ENCODE results near the gene HDLBP.
A peak's percentile ranks its signal among the peaks of the same experiment; 100 is the strongest.

The HDLBP gene, protein sequence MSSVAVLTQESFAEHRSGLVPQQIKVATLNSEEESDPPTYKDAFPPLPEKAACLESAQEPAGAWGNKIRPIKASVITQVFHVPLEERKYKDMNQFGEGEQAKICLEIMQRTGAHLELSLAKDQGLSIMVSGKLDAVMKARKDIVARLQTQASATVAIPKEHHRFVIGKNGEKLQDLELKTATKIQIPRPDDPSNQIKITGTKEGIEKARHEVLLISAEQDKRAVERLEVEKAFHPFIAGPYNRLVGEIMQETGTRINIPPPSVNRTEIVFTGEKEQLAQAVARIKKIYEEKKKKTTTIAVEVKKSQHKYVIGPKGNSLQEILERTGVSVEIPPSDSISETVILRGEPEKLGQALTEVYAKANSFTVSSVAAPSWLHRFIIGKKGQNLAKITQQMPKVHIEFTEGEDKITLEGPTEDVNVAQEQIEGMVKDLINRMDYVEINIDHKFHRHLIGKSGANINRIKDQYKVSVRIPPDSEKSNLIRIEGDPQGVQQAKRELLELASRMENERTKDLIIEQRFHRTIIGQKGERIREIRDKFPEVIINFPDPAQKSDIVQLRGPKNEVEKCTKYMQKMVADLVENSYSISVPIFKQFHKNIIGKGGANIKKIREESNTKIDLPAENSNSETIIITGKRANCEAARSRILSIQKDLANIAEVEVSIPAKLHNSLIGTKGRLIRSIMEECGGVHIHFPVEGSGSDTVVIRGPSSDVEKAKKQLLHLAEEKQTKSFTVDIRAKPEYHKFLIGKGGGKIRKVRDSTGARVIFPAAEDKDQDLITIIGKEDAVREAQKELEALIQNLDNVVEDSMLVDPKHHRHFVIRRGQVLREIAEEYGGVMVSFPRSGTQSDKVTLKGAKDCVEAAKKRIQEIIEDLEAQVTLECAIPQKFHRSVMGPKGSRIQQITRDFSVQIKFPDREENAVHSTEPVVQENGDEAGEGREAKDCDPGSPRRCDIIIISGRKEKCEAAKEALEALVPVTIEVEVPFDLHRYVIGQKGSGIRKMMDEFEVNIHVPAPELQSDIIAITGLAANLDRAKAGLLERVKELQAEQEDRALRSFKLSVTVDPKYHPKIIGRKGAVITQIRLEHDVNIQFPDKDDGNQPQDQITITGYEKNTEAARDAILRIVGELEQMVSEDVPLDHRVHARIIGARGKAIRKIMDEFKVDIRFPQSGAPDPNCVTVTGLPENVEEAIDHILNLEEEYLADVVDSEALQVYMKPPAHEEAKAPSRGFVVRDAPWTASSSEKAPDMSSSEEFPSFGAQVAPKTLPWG (N-terminal part only)

GRCh38 chr2:241315093-241315878 lies at the start of gene HDLBP:
Gene HDLBP (minus strand): TSS chr2:241315672. CDS start chr2:241266869, 48,803 bp downstream.
- DNase-seq: peak; percentile 96

- DNase-seq: no peak
These were observed 49.3 kb upstream of the HDLBP start for GRCh38 chr2:241364781-241365180.

GRCh38 chr2:241363426-241363825 lies 48.0 kb upstream of the HDLBP start:
- DNase-seq: no peak

GRCh38 chr2:241359481-241360045 lies 44.1 kb upstream of the HDLBP start:
- DNase-seq: no peak

- no peak for DNase-seq
These were observed 43.0 kb upstream of the HDLBP start for GRCh38 chr2:241358470-241358869.

DNA sequence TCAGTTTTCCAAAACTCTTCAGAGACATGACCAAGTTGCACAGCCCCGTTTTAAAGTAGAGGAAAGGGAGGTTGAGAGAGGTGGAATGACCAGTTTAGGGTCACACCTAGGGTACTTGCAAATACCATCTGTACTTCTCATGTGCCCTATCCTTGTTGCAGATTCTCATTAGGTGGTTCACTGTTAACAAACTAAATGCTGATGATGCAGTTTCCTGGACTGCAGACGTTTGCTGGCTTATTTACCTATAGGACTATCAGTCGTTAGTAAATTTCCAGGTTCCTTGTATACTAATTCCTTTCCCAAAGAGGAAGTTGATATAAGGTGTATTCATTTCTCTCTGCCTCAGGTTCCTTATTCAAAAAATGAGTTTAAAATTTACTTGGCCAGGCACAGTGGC lies 42.1 kb upstream of the HDLBP start:
- DNase-seq: no peak

DNA sequence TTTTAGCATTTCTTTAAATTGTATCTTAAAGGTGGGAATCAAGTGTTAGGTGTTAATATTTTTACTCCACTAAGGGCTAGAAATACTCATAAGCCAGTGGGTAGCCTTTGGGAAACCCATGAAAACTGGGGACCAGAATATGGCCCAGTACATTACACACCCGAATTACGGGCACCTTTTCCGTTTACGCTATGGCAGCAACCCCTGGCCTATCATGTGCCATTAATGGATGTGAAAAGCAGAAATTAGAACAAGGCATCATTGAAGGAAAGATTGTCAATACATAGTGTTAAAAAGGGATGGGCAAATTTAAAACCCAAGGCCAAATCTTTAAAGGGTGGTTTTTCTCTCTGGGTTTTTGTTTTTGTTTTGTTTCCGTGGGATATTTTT lies 41.4 kb upstream of the HDLBP start:
- DNase-seq: no peak

DNA sequence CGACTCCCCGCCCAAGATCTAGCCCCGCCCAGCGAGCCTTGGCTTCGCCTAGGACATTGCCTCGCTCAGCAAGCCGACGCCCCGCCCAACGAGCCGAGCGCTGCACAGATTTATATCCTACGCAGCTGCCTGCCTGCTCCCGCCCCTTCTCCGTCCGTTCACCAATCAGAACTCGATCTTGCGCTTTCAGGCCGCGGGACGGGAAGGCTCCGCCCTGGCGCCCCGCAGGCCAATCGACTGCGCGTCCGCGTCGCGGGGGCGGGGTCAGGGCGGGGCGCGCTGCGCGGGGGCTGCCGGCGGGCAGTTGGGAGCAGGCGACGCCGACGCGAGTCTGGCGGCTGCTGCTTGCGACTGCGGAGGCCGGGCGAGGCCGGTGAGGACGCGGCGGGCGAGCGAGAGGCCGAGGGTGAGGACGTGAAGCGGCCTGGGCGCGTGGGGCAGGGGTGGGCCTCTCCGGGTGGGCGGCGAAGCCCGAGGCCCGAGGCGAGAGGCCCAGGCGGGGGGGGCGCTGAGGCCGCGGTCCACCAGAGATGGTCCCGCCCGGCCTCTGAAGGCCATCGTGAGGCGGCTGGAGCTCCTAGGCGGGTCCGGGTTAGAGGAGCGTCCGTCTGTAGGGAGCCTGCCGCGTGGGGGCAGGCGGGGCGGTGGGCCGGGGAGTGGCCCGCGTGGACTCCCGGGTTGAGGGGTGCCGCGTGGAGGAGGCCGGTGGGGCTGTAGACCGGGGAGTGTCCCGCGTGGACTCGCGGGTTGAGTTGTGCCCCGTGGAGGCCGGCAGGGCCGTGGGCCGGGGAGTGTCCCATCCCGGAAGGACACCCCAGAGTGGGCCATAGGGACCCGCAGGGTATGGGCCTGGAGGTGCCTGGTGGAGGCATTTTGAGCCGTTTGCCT lies 40.8 kb upstream of the HDLBP start, which contains the start of gene FARP2:
TSS of gene FARP2 (plus strand) at position 303 of the 888 bp plus-strand sequence. CDS start 16,823 bp downstream, outside the sequence.
- peak; percentile 96 for DNase-seq

DNA sequence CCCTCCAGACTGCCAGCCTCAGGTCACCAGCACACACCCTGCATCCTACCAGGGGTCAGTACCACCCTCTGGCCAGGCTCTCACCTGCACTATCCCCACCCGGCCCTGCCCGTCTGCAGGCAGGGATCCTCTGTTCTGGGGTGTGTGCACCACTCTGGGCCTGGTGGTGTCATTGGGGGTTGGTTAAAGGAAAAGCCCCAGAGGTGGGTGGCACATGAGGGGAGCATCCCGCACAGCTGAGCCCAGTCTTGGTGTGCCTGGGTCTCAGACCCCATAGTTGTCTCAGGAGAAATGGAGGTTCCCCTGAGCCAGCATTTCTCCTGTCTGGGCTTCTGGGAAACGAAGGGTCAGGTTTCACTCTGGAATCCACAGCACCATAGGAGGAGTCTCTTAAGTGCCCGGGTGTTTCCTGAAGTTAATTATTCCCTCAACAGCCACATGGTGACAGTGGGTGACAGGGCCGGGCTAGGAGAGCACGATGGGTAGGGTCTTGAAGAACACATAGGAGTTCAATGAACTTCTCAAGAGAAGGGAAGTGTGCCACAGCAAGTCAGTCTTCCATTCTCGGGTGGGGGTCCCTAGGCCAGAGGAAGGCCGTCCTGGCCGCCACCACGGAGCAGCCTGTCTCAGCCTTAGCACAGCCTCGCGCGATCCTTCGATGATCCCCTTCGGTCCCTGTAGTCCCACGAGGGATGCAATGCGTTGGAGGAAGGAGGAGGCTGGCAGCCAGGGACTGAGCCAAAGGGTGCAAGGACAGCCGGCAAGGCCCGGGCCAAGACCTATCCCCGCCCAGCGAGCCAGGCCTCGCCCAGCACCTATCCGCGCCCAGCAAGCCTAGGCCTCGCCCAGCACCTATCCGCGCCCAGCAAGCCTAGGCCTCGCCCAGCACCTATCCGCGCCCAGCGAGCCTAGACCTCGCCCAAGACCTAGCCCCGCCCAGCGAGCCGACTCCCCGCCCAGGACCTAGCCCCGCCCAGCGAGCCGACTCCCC lies 39.5 kb upstream of the HDLBP start:
- peak; percentile 64 for DNase-seq

GRCh38 chr2:241352227-241352626 lies 36.8 kb upstream of the HDLBP start:
- no peak for DNase-seq

DNA sequence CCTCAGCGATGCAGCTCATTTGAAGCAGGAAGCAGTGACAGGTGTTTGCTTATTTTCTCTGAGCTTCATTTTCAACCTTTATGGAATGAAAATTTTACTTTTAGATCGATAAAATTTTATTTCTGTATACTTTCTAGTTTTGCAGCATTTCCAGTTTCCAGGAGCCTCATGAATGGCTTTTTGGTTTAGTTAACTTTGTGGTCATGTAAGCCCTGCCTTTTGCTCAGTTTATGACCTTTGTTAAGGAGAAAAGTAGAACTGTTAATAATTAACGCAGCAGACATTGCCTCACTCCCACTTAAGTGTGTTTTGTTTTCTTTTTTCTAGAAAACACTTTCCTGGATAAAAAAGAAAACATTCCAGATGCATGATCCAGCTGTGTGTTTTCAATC lies 36.2 kb upstream of the HDLBP start:
- DNase-seq: no peak

- no peak for DNase-seq
These were observed 35.6 kb upstream of the HDLBP start for GRCh38 chr2:241350878-241351639.

DNA sequence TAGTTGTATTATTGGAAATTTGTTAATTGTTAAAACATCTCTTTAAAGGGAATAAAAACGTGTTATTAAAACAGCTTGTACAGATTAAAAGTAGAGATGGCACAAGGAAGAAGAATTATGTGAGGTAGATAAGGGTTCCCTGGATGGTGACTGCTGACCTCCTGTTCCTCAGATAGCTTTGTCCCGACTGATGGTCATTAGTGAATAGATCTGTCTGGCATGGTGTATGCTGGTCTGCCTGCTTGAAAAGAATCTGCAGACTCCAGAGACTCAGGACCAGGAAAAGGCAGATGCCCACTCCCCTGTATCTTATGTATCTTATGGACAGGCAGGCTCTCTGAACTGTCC lies 35.0 kb upstream of the HDLBP start:
- no peak for DNase-seq

GRCh38 chr2:241349941-241350340 lies 34.5 kb upstream of the HDLBP start:
- DNase-seq: no peak

GRCh38 chr2:241344925-241345651 lies 29.6 kb upstream of the HDLBP start:
- DNase-seq: no peak

GRCh38 chr2:241340631-241341163 lies 25.2 kb upstream of the HDLBP start:
- no peak for DNase-seq

DNA sequence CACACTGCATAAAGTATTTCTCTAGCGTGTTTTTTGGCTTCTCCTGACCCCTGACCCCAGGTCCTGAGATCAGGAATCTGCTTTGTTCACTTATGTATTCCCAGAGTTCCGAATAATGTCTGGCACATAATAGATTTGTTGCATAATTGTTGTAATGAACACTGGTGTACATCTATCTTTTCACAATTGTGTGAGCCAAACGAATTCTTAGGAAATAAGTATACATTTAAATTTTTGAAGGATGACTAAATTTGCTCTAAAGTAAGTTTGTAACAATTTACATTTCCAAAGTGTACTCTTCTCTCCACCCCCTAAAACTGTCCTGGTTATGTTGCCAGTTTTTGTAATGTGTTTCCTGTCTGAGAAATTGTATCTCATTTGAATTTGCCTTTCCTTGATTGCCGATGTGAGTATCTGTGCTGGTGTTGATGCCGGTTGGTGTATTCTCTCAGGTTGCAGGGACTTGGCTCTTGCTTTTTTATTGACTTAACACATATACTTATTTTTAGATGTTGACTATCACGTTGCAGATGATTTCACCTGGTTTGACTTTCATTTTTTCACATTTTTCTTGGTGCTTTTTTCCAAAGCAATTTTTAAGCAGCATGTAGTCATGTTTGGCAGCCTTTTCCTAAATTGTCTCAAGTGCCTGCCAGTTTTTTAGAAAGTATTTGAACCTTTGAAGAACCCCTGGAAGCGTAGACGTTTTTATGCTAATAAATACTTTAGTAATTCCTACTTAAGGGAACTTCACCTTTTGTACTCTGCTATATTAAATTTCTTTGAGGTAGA lies 24.6 kb upstream of the HDLBP start:
- DNase-seq: no peak

Data from NCI-H226 (cell line).